NT2/D1 (cell line): Measurements from ENCODE around the gene ADSL.

Source experiments
- DNase-seq: peaks from one replicate; pipeline ENCODE4 v3.0.0-alpha.2; 2011; ENCODE audit warnings: low read depth, low spot score
- H3K27me3 ChIP-seq: 2 replicates; pipeline ENCODE4 v1.6.0; 2011; ENCODE audit warnings: mild to moderate bottlenecking; ENCODE audit not compliant: insufficient read length, insufficient read depth
- H3K36me3 ChIP-seq: 2 replicates; pipeline ENCODE4 v1.6.1; 2011; ENCODE audit warnings: mild to moderate bottlenecking, low read length, mixed read lengths; ENCODE audit not compliant: insufficient read depth, insufficient read length
- H3K4me1 ChIP-seq: 2 replicates; pipeline ENCODE4 v1.5.1; 2011; ENCODE audit not compliant: insufficient read depth, insufficient read length
- H3K4me3 ChIP-seq: 2 replicates; pipeline ENCODE4 v1.5.1; 2011; ENCODE audit warnings: low read depth; ENCODE audit not compliant: insufficient read length
- H3K9ac ChIP-seq: 2 replicates; pipeline ENCODE4 v1.6.0; 2011; ENCODE audit warnings: low read depth; ENCODE audit not compliant: insufficient read length
- H3K9me3 ChIP-seq: 2 replicates; pipeline ENCODE4 v1.5.1; 2011; ENCODE audit warnings: mild to moderate bottlenecking, low read length; ENCODE audit not compliant: insufficient read depth
- SUZ12 ChIP-seq: IDR thresholded peaks from 2 replicates; pipeline ENCODE4 v1.6.1; 2011; ENCODE audit not compliant: insufficient read length, insufficient read depth; ENCODE audit errors: extremely low read depth
- YY1 ChIP-seq: IDR thresholded peaks from 2 replicates; pipeline ENCODE4 v1.6.1; 2011; ENCODE audit not compliant: insufficient read length, insufficient read depth
- ZNF274 ChIP-seq: IDR thresholded peaks from 2 replicates; pipeline ENCODE4 v1.6.1; 2011; ENCODE audit warnings: mild to moderate bottlenecking, low read depth, low read length

The ADSL gene

DNA sequence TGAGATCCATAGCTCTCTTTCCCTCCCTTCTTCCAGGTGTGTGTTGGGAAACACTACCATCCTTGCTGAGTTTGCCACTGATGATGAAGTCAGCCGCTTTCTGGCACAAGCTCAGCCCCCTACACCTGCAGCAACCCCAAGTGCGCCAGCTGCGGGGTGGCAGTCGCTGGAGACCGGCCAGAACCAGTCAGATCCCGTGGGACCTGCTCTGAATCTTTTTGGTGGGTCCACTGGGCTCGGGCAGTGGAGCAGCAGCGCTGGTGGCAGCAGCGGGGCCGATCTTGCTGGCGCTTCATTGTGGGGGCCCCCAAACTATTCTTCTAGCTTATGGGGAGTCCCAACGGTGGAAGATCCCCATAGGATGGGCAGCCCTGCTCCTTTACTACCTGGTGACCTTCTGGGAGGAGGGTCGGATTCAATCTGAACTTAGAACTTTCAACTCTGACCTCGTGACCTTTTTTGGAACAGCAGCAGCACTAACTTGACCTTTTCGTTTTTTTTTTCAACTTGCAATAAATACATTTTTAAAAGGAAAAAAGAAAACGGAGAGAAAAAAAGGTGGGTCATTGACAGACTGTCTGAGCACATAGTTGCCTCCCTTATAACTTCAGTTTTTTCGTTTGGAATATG lies 23.4 kb upstream of the ADSL start:
- TF ChIP-seq YY1 (no peak), SUZ12 (no peak), ZNF274 (no peak)
- DNase-seq = no peak
- H3K36me3 ChIP-seq = peaks cover 46% of the 10 kb centered on the region

DNA sequence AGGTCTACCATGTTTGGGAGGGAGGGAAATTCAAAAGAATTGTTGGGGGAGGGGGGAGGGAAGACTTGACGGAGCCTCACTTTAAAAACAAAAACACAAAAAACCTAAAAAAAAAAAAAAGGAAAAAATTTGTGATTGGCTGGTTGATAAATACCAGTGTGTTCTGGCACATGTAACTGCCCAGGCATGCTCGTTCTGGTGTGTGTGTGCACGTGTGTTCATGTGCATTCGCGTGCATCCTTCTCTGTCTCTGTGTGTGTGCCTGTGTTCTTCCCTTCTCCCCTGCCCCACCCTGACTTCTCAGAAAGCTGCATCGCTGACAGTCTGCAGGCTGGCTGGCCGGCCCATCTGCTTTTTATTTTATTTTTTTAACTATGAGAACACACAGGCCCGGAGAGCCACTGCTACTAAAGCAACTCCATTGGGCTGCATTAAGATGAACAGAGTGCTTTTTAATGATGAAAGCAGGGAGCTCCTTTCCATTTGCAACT lies 22.6 kb upstream of the ADSL start:
- no peak overlapping the region for H3K4me3 ChIP-seq
- H3K9me3 ChIP-seq = no peaks in the 10 kb centered on the region
- no peaks in the 10 kb centered on the region for H3K27me3 ChIP-seq
- TF ChIP-seq SUZ12 (no peak), ZNF274 (no peak), YY1 (no peak)
- DNase-seq = no peak
- no peak overlapping the region for H3K9ac ChIP-seq
- H3K4me1 ChIP-seq = peaks cover 4% of the 10 kb centered on the region
- peaks cover 46% of the 10 kb centered on the region for H3K36me3 ChIP-seq

More for the DNA sequence above, 23.4 kb upstream of the ADSL start:
- no peak overlapping the region for H3K4me3 ChIP-seq
- H3K9me3 ChIP-seq = no peaks in the 10 kb centered on the region
- no peak overlapping the region for H3K9ac ChIP-seq
- H3K4me1 ChIP-seq = peaks cover 4% of the 10 kb centered on the region
- no peaks in the 10 kb centered on the region for H3K27me3 ChIP-seq

DNA sequence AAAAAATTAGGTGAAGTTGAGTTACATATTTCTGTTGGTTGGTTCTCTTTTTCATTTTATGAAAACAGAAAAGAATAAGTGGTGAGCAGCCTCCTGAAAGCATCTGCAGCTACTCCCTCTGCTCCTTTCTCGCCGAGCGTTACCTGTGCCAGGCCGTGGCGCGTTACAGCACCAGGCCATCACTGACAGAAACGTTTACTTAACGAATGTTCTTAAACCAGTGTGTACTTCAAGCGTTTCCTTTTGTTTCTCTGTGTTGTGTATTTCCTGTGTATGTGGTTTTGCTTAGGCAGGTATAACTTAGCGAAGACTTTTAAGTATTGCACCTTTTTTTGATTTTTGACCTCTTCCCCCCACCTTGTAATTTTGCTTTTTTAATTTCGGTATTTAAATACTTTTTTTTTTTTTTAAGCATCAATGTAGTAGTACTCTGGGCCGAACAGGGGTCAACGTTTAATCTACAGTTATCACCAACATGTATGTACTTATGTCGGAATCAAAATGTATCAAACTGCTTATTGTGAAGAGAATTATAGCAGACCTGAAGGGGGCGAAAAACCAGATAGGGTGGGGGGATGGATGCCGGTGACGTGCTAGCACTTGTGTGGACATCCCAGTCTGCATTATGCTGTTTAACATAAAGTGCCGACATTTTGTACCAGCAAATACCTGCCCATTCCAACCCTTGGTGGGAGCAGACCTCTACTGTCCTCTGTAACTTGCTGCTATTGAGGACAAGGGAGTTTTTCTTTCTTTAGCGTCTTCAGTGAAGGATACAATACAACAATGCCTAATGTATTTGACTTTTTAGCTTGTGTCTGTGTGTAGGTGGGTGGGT lies 21.6 kb upstream of the ADSL start:
- no peak overlapping the region for H3K9ac ChIP-seq

DNA sequence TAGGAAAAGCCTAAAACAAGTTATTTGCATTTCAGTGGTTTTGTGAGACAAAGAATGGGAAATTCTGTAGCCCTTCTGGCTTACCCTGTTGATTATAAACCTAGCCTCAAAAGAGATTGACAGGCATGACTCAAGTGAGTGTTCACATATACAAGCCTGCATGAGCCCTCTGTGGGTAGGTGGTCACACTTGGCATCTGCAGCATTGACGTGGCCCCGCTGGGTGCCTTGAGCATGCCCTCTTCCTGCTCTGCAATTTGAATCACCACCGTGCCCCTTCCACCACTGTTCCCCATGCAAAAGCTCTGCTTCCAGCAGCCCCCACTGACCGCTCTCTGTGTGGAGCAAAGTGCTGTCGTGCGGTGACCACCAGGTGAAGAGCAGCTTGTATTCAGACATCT lies 21.0 kb upstream of the ADSL start:
- H3K4me3 ChIP-seq = no peak overlapping the region
- no peak for TF ChIP-seq YY1
- TF ChIP-seq SUZ12 = no peak
- TF ChIP-seq ZNF274 = no peak
- H3K9ac ChIP-seq = no peak overlapping the region
- peaks cover 4% of the 10 kb centered on the region for H3K4me1 ChIP-seq
- H3K9me3 ChIP-seq = no peaks in the 10 kb centered on the region
- DNase-seq = no peak
- H3K27me3 ChIP-seq = no peaks in the 10 kb centered on the region
- peaks cover 45% of the 10 kb centered on the region for H3K36me3 ChIP-seq

More for the DNA sequence above, 21.6 kb upstream of the ADSL start:
- H3K27me3 ChIP-seq = no peaks in the 10 kb centered on the region
- H3K9me3 ChIP-seq = no peaks in the 10 kb centered on the region
- no peak for DNase-seq
- H3K4me1 ChIP-seq = peaks cover 4% of the 10 kb centered on the region
- H3K36me3 ChIP-seq = peaks cover 46% of the 10 kb centered on the region
- no peak overlapping the region for H3K4me3 ChIP-seq
- TF ChIP-seq ZNF274 = no peak
- no peak for TF ChIP-seq YY1
- TF ChIP-seq SUZ12 = no peak

DNA sequence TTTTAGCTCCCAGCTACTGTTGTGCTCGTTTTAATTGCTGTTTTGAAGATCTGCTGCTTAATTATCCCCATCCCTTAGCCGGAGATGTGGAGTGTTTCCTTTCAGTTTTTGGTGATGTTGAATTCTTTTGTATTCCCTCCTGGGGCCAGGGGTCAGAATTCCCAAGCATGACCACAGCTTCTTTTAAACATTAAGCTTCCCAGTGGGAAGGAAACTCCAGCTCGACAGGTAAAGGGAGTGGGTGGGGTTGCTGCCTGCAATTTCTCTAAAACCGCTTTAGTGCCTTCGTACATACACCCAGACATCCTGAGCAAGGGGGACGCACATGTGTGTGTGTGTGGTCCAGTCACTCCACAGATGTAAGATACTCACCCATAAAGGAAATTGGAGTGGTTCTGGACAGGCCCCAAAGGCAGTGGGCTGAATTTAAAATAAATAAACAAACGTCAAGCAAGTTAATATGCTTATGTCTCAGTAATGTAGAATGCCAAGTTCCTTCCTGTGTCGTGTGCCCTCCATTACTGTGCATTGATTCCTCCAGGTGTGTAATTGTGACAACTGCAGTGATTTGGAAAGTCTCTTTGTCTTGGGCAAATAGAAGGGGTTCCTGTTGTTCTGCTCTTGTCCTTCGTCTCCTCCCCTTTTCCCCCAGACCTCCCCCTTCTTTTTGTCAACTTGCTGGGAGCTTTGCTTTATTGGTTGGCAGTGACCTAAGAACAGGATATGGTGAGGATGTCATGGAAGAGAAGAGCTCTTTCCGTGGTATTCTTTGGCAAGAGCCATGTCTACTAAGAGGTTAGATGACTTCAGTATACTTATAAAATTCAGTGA lies 19.2 kb upstream of the ADSL start:
- H3K4me3 ChIP-seq = no peak overlapping the region
- no peak for TF ChIP-seq YY1
- no peak for TF ChIP-seq ZNF274
- TF ChIP-seq SUZ12 = no peak
- no peaks in the 10 kb centered on the region for H3K27me3 ChIP-seq
- H3K9ac ChIP-seq = no peak overlapping the region
- H3K4me1 ChIP-seq = peaks cover 6% of the 10 kb centered on the region
- peaks cover 30% of the 10 kb centered on the region for H3K36me3 ChIP-seq
- no peaks in the 10 kb centered on the region for H3K9me3 ChIP-seq
- no peak for DNase-seq

GRCh38 chr22:40328546-40329456 lies 17.5 kb upstream of the ADSL start:
- Histone ChIP-seq H3K36me3 (peaks cover 16% of the 10 kb centered on the region), H3K27me3 (no peaks in the 10 kb centered on the region), H3K9me3 (no peaks in the 10 kb centered on the region), H3K9ac (no peak overlapping the region), H3K4me3 (no peak overlapping the region), H3K4me1 (peaks cover 6% of the 10 kb centered on the region)
- no peak for DNase-seq
- TF ChIP-seq ZNF274 = no peak
- TF ChIP-seq SUZ12 = no peak
- TF ChIP-seq YY1 = no peak
